HUES48 (cell line): ENCODE measurements around the gene SGF29.
"Not testable (repeated sequence)": the region's sequence is repeated elsewhere in the genome, so short reads cannot be mapped to it uniquely, and the experiment has no call there.

Experiments used
- H3K27ac ChIP-seq: one replicate; pipeline ENCODE4 v1.7.0; 2013; ENCODE audit warnings: low read depth, low read length, inconsistent platforms
- H3K27me3 ChIP-seq: 2 replicates; pipeline ENCODE4 v1.6.1; 2013; ENCODE audit warnings: mild to moderate bottlenecking, low read length; ENCODE audit not compliant: control insufficient read depth, insufficient read depth
- H3K36me3 ChIP-seq: 2 replicates; pipeline ENCODE4 v1.6.1; 2013; ENCODE audit warnings: low read length; ENCODE audit not compliant: control insufficient read depth, insufficient read depth
- H3K4me1 ChIP-seq: 2 replicates; pipeline ENCODE4 v1.6.1; 2013; ENCODE audit warnings: mild to moderate bottlenecking, low read length; ENCODE audit not compliant: control insufficient read depth, insufficient read depth
- H3K4me3 ChIP-seq: 2 replicates; pipeline ENCODE4 v1.5.1; 2013; ENCODE audit warnings: mild to moderate bottlenecking, low read depth, low read length
- H3K9ac ChIP-seq: 2 replicates; pipeline ENCODE4 v1.6.1; 2013; ENCODE audit warnings: mild to moderate bottlenecking, low read depth, low read length, moderate library complexity
- H3K9me3 ChIP-seq: 2 replicates; pipeline ENCODE4 v1.6.1; 2013; ENCODE audit warnings: low read length; ENCODE audit not compliant: control insufficient read depth, insufficient read depth

SGF29 gene

DNA sequence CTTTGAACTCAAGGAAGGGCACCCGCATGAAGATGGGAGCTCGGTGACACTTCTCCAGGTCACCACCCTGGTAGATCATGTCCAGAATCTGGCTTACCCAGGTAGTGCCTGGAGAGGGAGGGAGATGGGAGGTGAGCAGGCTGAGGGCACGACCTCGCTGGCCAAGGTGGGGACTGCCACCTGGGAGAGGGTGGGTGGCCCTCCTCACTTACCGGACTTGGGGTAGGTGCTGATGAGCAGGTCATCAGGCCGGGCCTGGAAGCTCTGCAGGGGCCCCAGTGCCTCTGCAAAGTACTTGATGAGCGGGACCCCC is 54.7 kb downstream of the SGF29 start:
- H3K27me3 ChIP-seq, H3K4me1 ChIP-seq, H3K27ac ChIP-seq, H3K9me3 ChIP-seq, H3K9ac ChIP-seq, H3K4me3 ChIP-seq, H3K36me3 ChIP-seq: not testable (repeated sequence)

GRCh38 chr16:28608867-28609596 is 55.3 kb downstream of the SGF29 start:
- not testable (repeated sequence) for H3K9ac ChIP-seq, H3K4me1 ChIP-seq, H3K27ac ChIP-seq, H3K27me3 ChIP-seq, H3K4me3 ChIP-seq, H3K36me3 ChIP-seq, H3K9me3 ChIP-seq

GRCh38 chr16:28609631-28610594 is 56.2 kb downstream of the SGF29 start, which contains the start of gene SULT1A1:
SULT1A1 (minus strand) TSS chr16:28610044; CDS start chr16:28608855, 1,189 bp downstream.
- no peaks in the 10 kb centered on the region for H3K9me3 ChIP-seq
- H3K9ac ChIP-seq = no peak within 1 kb of the TSS
- H3K27ac ChIP-seq = no peak within 1 kb of the TSS
- H3K36me3 ChIP-seq = no peaks in the 10 kb centered on the region
- H3K4me1 ChIP-seq = 0 out of 2 replicates have a peak, but pooled peaks cover 2% of the 10 kb centered on the region
- H3K27me3 ChIP-seq = no peaks in the 10 kb centered on the region
- no peak within 1 kb of the TSS for H3K4me3 ChIP-seq

DNA sequence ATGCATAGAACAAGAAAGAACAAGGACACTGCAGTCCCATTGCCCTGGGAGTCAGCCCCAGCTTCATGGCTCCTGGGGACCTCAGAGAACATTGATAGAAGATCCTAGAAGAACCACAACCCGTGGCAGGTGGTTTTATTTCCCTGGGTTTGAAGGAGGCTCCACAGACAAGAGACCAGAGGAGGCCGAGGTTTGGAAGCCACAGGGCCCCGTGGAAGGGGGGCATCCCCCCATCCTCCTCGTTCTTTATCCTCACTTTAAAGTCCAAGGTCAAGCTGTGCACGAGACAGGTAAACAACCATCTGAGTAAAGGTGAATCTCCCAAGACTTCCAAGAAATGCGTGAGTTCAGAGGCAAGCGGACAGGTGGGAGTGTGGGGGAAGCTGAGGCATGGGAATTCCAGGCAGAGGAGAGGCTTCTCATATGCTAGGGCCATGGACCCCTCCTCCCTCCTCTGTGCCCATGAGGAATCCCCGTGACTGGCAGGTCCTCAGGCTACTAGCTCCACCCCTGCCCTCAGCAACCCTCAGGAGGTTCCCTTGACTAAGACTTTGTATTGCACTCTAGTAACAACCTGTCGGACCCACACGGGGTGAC is 57.0 kb downstream of the SGF29 start:
- H3K4me1 ChIP-seq = 0 out of 2 replicates have a peak, but pooled peaks cover 2% of the 10 kb centered on the region
- H3K27me3 ChIP-seq = no peaks in the 10 kb centered on the region
- no peak overlapping the region for H3K4me3 ChIP-seq
- H3K9me3 ChIP-seq = no peaks in the 10 kb centered on the region
- H3K27ac ChIP-seq = no peak overlapping the region
- H3K9ac ChIP-seq = no peak overlapping the region
- H3K36me3 ChIP-seq = no peaks in the 10 kb centered on the region

GRCh38 chr16:28612359-28613280 is 58.9 kb downstream of the SGF29 start:
- not testable (repeated sequence) for H3K27me3 ChIP-seq, H3K4me1 ChIP-seq, H3K36me3 ChIP-seq, H3K9ac ChIP-seq, H3K9me3 ChIP-seq, H3K4me3 ChIP-seq, H3K27ac ChIP-seq

- not testable (repeated sequence) for H3K27me3 ChIP-seq, H3K36me3 ChIP-seq, H3K9me3 ChIP-seq, H3K4me1 ChIP-seq, H3K9ac ChIP-seq, H3K27ac ChIP-seq, H3K4me3 ChIP-seq
Measured at GRCh38 chr16:28613912-28614311, 60.2 kb downstream of the SGF29 start.

DNA sequence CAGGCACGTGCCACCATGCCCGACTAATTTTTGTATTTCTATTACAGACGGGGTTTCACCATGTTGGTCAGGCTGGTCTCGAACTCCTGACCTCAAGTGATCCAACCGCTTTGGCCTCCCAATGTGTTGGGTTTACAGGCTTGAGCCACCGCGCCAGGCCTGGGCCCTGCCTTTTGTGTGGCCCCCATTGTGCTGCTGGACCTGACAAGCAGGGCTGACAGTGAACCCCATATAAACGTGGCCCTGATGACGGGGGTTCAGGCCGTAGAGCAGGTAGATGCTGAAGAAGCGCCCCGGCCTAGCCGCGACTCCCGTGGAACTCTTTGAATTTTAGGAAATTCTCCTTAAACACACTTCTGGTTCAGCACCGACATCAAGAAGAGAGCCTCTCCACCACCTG is 60.8 kb downstream of the SGF29 start:
- not testable (repeated sequence) for H3K27ac ChIP-seq, H3K27me3 ChIP-seq

DNA sequence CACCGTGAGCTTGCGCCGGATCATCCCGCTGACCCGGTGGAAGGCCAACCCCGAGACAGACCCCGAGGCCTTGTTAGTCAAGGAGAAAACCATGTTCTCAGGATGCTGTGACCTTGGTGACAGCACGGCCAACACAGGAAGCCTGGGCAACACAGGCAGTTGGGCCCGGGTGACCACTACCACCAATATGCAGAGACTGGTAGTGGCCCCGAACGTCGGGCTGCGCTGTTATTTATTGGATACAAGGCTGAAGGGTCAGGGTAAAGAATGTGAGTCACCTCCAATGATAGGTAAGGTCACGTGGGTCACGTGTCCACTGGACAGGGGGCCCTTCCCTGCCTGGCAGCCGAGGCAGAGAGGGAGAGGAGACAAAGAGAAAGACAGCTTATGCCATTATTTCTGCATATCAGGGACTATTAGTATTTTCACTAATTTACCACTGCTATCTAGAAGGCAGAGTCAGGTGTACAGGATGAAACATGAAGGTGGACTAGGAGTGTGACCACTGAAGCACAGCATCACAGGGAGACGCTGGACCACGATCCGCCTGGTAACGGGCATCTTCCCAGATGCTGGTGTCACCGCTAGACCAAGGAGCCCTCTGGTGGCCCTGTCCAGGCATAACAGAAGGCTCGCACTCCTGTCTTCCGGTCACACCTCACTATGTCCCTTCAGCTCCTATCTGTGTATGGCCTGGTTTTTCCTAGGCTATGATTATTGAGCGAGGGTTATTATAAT is 61.9 kb downstream of the SGF29 start:
- H3K27me3 ChIP-seq, H3K4me1 ChIP-seq, H3K36me3 ChIP-seq, H3K4me3 ChIP-seq, H3K9me3 ChIP-seq, H3K27ac ChIP-seq, H3K9ac ChIP-seq: not testable (repeated sequence)

More for the DNA sequence above, 60.8 kb downstream of the SGF29 start:
- H3K4me3 ChIP-seq, H3K9ac ChIP-seq, H3K36me3 ChIP-seq, H3K9me3 ChIP-seq, H3K4me1 ChIP-seq: not testable (repeated sequence)

- not testable (repeated sequence) for H3K4me3 ChIP-seq, H3K36me3 ChIP-seq, H3K9me3 ChIP-seq, H3K27ac ChIP-seq, H3K27me3 ChIP-seq, H3K4me1 ChIP-seq, H3K9ac ChIP-seq
Measured at GRCh38 chr16:28616224-28616577, 62.5 kb downstream of the SGF29 start.

- H3K4me3 ChIP-seq = no peak overlapping the region
- H3K36me3 ChIP-seq = no peaks in the 10 kb centered on the region
- H3K4me1 ChIP-seq = peaks cover 11% of the 10 kb centered on the region; the same call in 1 of the 2 replicates
Measured at GRCh38 chr16:28616636-28617035, 62.9 kb downstream of the SGF29 start.

More at GRCh38 chr16:28616636-28617035, 62.9 kb downstream of the SGF29 start:
- Histone ChIP-seq H3K9me3 (no peaks in the 10 kb centered on the region), H3K9ac (no peak overlapping the region), H3K27me3 (no peaks in the 10 kb centered on the region), H3K27ac (no peak overlapping the region)
